GM18517 (cell line): Measurements from ENCODE around the gene USP15.

ENCODE experiments used
- ATAC-seq: cut with Tn5 transposase; IDR thresholded peaks from one replicate; pipeline ENCODE4 v1.9.1; 2021; ENCODE audit warnings: mild to moderate bottlenecking, moderate library complexity; ENCODE audit not compliant: unreplicated experiment

The USP15 gene

GRCh38 chr12:62279058-62279457 lies 18.9 kb downstream of the USP15 start:
- ATAC-seq: no peak

- no peak for ATAC-seq
These were observed 19.8 kb downstream of the USP15 start for GRCh38 chr12:62279961-62280360.

- ATAC-seq: no peak
These were observed 22.0 kb downstream of the USP15 start for GRCh38 chr12:62282057-62282774.

- no peak for ATAC-seq
These were observed 24.5 kb downstream of the USP15 start for GRCh38 chr12:62284749-62285148.

GRCh38 chr12:62285284-62285683 lies 25.1 kb downstream of the USP15 start:
- no peak for ATAC-seq

- no peak for ATAC-seq
These were observed 28.1 kb downstream of the USP15 start for GRCh38 chr12:62288328-62288727.

- ATAC-seq: no peak
These were observed 30.6 kb downstream of the USP15 start for GRCh38 chr12:62290846-62291245.

GRCh38 chr12:62291864-62292760 lies 31.9 kb downstream of the USP15 start:
- ATAC-seq: no peak

GRCh38 chr12:62292761-62293344 lies 32.6 kb downstream of the USP15 start:
- no peak for ATAC-seq

- no peak for ATAC-seq
These were observed 34.2 kb downstream of the USP15 start for GRCh38 chr12:62294378-62294777.

- ATAC-seq: no peak
These were observed 35.8 kb downstream of the USP15 start for GRCh38 chr12:62296001-62296400.

GRCh38 chr12:62297321-62297720 lies 37.1 kb downstream of the USP15 start:
- no peak for ATAC-seq

GRCh38 chr12:62299617-62300016 lies 39.4 kb downstream of the USP15 start:
- ATAC-seq: no peak

GRCh38 chr12:62301080-62301798 lies 41.0 kb downstream of the USP15 start:
- no peak for ATAC-seq

- ATAC-seq: no peak
These were observed 41.6 kb downstream of the USP15 start for GRCh38 chr12:62301799-62302133.

- ATAC-seq: no peak
These were observed 44.4 kb downstream of the USP15 start for GRCh38 chr12:62304560-62304959.

GRCh38 chr12:62305778-62306177 lies 45.6 kb downstream of the USP15 start:
- ATAC-seq: no peak

GRCh38 chr12:62306569-62307530 lies 46.6 kb downstream of the USP15 start:
- no peak for ATAC-seq

- ATAC-seq: no peak
These were observed 48.0 kb downstream of the USP15 start for GRCh38 chr12:62308201-62308600.

GRCh38 chr12:62313727-62314380 lies 53.6 kb downstream of the USP15 start:
- no peak for ATAC-seq
